PFSK-1 (cell line): ENCODE measurements around the gene PLSCR5.

Experiments used
- FOXP2 ChIP-seq: optimal IDR thresholded peaks from 2 replicates; pipeline ENCODE3; 2011; ENCODE audit warnings: borderline replicate concordance, control low read depth, inconsistent platforms; ENCODE audit not compliant: insufficient read depth; ENCODE audit errors: extremely low read length, extremely low read depth
- POLR2AphosphoS5 ChIP-seq: IDR thresholded peaks from 2 replicates; pipeline ENCODE4 v1.6.1; 2012; ENCODE audit warnings: low read depth, mild to moderate bottlenecking, control low read depth, low read length, moderate library complexity
- REST ChIP-seq, 2 experiments: IDR thresholded peaks; 2 replicates each; pipeline versions ENCODE4 v1.6.1 to v1.8.0; 2011 to 2012; ENCODE audit warnings: low read depth in 2 of 2, low read length in 2 of 2, control low read depth in 1 of 2, inconsistent platforms in 1 of 2, mild to moderate bottlenecking in 1 of 2, moderate library complexity in 1 of 2; ENCODE audit not compliant: insufficient read depth in 1 of 2
- SIN3A ChIP-seq: IDR thresholded peaks from 2 replicates; pipeline ENCODE4 v1.6.1; 2012; ENCODE audit warnings: mild to moderate bottlenecking, low read length, moderate library complexity, borderline replicate concordance; ENCODE audit not compliant: insufficient read depth
- TAF1 ChIP-seq: IDR thresholded peaks from 2 replicates; pipeline ENCODE4 v1.6.1; 2012; ENCODE audit warnings: low read length, control low read depth, borderline replicate concordance; ENCODE audit not compliant: insufficient read depth

PLSCR5 gene

GRCh38 chr3:146543461-146544001 is 61.6 kb downstream of the PLSCR5 start:
- TF ChIP-seq FOXP2: no peak
- peak; percentile 29; the same call in 1 of the 2 replicates for TF ChIP-seq SIN3A

- TF ChIP-seq POLR2AphosphoS5 (no peak), SIN3A (no peak), REST (IDR thresholded peaks at IDR 0.05; ENCODE audit: insufficient read depth in 1 of 2, low read depth in 2 of 2, low read length in 2 of 2) (no peak), TAF1 (no peak), FOXP2 (no peak)
These were observed 62.2 kb downstream of the PLSCR5 start for GRCh38 chr3:146542978-146543377.

- TF ChIP-seq FOXP2: no peak
- no peak for TF ChIP-seq TAF1
- TF ChIP-seq POLR2AphosphoS5: no peak
- no peak for TF ChIP-seq REST (IDR thresholded peaks at IDR 0.05; ENCODE audit: insufficient read depth in 1 of 2, low read depth in 2 of 2, low read length in 2 of 2)
- no peak for TF ChIP-seq SIN3A
These were observed 63.0 kb downstream of the PLSCR5 start for GRCh38 chr3:146542179-146542578.

GRCh38 chr3:146540978-146541377 is 64.2 kb downstream of the PLSCR5 start:
- TF ChIP-seq FOXP2: no peak

DNA sequence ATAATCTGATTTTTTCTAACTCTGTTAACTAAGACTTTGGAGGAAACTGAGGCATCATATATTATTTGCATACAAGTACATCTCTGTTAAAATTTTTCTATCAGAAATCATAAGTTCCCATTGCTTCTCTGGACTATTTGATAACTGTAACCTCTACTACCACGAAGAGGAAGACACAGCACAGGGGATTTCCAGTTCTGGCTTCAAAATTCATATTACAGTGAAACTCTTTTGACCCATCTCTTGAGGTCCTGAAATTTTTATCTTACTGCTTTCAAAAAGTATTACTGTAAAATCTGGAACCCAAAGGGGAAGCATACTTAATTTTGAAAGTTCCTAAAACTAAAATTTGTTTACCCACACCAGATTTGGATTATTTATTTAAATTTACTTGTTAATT is 64.9 kb downstream of the PLSCR5 start:
- TF ChIP-seq SIN3A: no peak
- TF ChIP-seq POLR2AphosphoS5: no peak
- TF ChIP-seq REST (IDR thresholded peaks at IDR 0.05; ENCODE audit: insufficient read depth in 1 of 2, low read depth in 2 of 2, low read length in 2 of 2): no peak
- no peak for TF ChIP-seq TAF1
- no peak for TF ChIP-seq FOXP2

DNA sequence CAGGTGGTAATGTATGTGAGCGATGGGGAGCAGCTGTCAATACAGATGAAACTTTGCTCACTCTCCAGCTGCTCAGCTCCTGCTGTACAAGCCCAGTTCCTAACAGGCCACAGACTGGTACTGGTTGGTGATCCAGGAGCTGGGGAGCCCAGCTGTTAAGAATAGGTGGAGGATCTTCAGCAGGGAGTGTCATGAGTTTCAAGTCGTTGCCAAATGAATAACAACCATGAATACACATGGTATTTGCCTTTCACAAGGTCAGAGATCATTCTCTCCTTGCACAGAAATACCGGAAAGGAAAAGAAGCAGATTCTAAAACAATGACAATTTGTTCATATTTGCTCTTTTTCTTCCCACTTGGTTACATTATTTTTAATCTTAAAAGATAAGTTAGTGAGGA is 65.8 kb downstream of the PLSCR5 start:
- TF ChIP-seq POLR2AphosphoS5 (no peak), FOXP2 (no peak), REST (IDR thresholded peaks at IDR 0.05; ENCODE audit: insufficient read depth in 1 of 2, low read depth in 2 of 2, low read length in 2 of 2) (no peak), TAF1 (no peak), SIN3A (no peak)
